GM23338 (cell line): Measurements from ENCODE around the gene MYF6. TPM values are rescaled to one million over a fixed set of nuclear protein-coding genes. Genes with fewer than 3 reads are reported as not detected.
A peak's percentile ranks its signal among the peaks of the same experiment; 100 is the strongest.

Source experiments
- ATAC-seq: fragments of 200-7000 bp; cut with Tn5 transposase; 3 replicates; pipeline ENCODE4 v1.9.1; 2020
- DNase-seq: peaks from one replicate; pipeline ENCODE4 v3.0.0-alpha.2; 2015; ENCODE audit warnings: low spot score
- H2AFZ ChIP-seq: fragments of 200-600 bp; sonication (generic); 2 replicates; pipeline ENCODE4 v1.8.0; 2016; ENCODE audit warnings: antibody characterized with exemption, mild to moderate bottlenecking, moderate library complexity
- H3F3A ChIP-seq: fragments of 200-600 bp; sonication (generic); replicated peaks from 2 replicates; pipeline ENCODE4 v1.8.0; 2017; ENCODE audit warnings: antibody characterized with exemption, mixed run types, low read depth
- H3K27ac ChIP-seq: fragments of 200-600 bp; sonication (generic); 2 replicates; pipeline ENCODE4 v1.6.1; 2016; ENCODE audit warnings: low read depth
- H3K27me3 ChIP-seq: fragments of 200-600 bp; sonication (generic); 2 replicates; pipeline ENCODE4 v1.8.0; 2016; ENCODE audit warnings: mild to moderate bottlenecking, mixed run types, moderate library complexity; ENCODE audit not compliant: insufficient read depth
- H3K36me3 ChIP-seq: fragments of 200-600 bp; sonication (generic); 2 replicates; pipeline ENCODE4 v1.8.0; 2016; ENCODE audit warnings: mild to moderate bottlenecking; ENCODE audit not compliant: insufficient read depth
- H3K4me1 ChIP-seq: fragments of 200-600 bp; sonication (generic); 2 replicates; pipeline ENCODE4 v1.8.0; 2016; ENCODE audit warnings: mild to moderate bottlenecking, moderate library complexity; ENCODE audit not compliant: insufficient read depth
- H3K4me2 ChIP-seq: fragments of 200-600 bp; sonication (generic); 2 replicates; pipeline ENCODE4 v1.7.1; 2017; ENCODE audit warnings: mixed run types
- H3K4me3 ChIP-seq: fragments of 200-600 bp; sonication (generic); 2 replicates; pipeline ENCODE4 v1.6.1; 2016; ENCODE audit warnings: mixed run types
- H3K79me2 ChIP-seq: fragments of 200-600 bp; sonication (generic); replicated peaks from 2 replicates; pipeline ENCODE4 v1.8.0; 2017; ENCODE audit warnings: mild to moderate bottlenecking; ENCODE audit not compliant: insufficient read depth
- H3K9me2 ChIP-seq: fragments of 200-600 bp; sonication (generic); 2 replicates; pipeline ENCODE4 v1.8.0; 2017; ENCODE audit not compliant: insufficient read depth
- H4K20me1 ChIP-seq: fragments of 200-600 bp; sonication (generic); replicated peaks from 2 replicates; pipeline ENCODE4 v1.8.0; 2017; ENCODE audit warnings: mild to moderate bottlenecking; ENCODE audit not compliant: insufficient read depth
- H3K27ac Mint-ChIP-seq: 2 replicates; pipeline ENCODE4 v1.8.0; 2020; ENCODE audit warnings: inconsistent platforms, mild to moderate bottlenecking, moderate library complexity, mixed read lengths
- H3K27me3 Mint-ChIP-seq: 3 replicates; pipeline ENCODE4 v1.8.0; 2022; ENCODE audit warnings: low read depth, mild to moderate bottlenecking, moderate library complexity, mixed read lengths, inconsistent platforms; ENCODE audit not compliant: insufficient read depth, poor library complexity
- H3K36me3 Mint-ChIP-seq: 3 replicates; pipeline ENCODE4 v1.8.0; 2021; ENCODE audit warnings: low read depth, mild to moderate bottlenecking, inconsistent platforms, moderate library complexity, mixed read lengths
- H3K4me1 Mint-ChIP-seq: 3 replicates; pipeline ENCODE4 v1.8.0; 2020; ENCODE audit warnings: mild to moderate bottlenecking, inconsistent platforms, mixed read lengths
- H3K4me3 Mint-ChIP-seq: 3 replicates; pipeline ENCODE4 v1.8.0; 2021; ENCODE audit warnings: moderate library complexity, mild to moderate bottlenecking, inconsistent platforms, mixed read lengths
- H3K9me3 Mint-ChIP-seq: 3 replicates; pipeline ENCODE4 v1.8.0; 2020; ENCODE audit warnings: moderate library complexity, mild to moderate bottlenecking, inconsistent platforms, mixed read lengths
- CREB1 ChIP-seq: fragments of 250-450 bp; sonication (Bioruptor Pico); IDR thresholded peaks from 2 replicates; pipeline ENCODE4 v1.5.0; 2020; ENCODE audit warnings: low read depth, mild to moderate bottlenecking, moderate library complexity
- ZNF331 ChIP-seq: fragments of 250-450 bp; sonication (Bioruptor Pico); IDR thresholded peaks from 2 replicates; pipeline ENCODE4 v1.5.0; 2020; ENCODE audit warnings: low read depth, mild to moderate bottlenecking, moderate library complexity
- polyA plus RNA-seq: library from polyadenylated mRNA; unstranded; fragments of >200 nt; fragmentation: Nextera tagmentation; extraction: Ambion mirVana; gene quantifications from 2 replicates; pipeline ENCODE4 v1.2.1, GENCODE V29; 2016
- total RNA-seq: library from RNA; depleted of rRNA; stranded (reverse); fragments of >200 nt; shearing (Covaris generic); gene quantifications from 2 replicates; pipeline ENCODE4 v1.2.3, GENCODE V29; 2014
- TF ChIP-seq, protein P1 (sequence below): fragments of 250-450 bp; sonication (Bioruptor Pico); IDR thresholded peaks from 2 replicates; pipeline ENCODE4 v1.5.0; 2020; ENCODE audit warnings: mild to moderate bottlenecking, moderate library complexity
- TF ChIP-seq, protein P2 (sequence below): IDR thresholded peaks from 2 replicates; pipeline ENCODE4 v1.6.1; 2016; ENCODE audit warnings: antibody characterized with exemption

MYF6 gene
- total and polyA plus RNA-seq, 2 experiments from 2014 or later, result not detected

DNA sequence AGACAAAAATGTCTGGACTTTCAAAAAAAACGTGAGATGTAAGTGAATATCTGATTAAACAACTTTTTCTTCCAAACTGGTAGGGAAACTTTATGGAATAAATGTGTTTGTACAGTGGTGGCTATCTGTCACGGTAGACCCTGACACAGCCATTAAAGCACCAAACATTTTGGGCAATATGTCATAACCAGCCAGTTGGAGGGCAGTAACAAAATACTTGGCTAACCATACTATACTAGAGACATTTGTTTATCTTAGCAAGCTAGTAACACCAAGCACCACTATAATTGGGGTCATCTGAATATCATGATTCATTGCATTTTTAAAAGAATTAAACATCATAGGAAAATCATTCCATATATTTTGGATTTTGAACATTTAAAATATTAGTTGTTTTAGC is 6.0 kb upstream of the MYF6 start (continued):
- TF ChIP-seq ZNF331 (CRISPR knock-in tag) (no peak), CREB1 (CRISPR knock-in tag) (no peak)
- TF ChIP-seq, protein P1, sequence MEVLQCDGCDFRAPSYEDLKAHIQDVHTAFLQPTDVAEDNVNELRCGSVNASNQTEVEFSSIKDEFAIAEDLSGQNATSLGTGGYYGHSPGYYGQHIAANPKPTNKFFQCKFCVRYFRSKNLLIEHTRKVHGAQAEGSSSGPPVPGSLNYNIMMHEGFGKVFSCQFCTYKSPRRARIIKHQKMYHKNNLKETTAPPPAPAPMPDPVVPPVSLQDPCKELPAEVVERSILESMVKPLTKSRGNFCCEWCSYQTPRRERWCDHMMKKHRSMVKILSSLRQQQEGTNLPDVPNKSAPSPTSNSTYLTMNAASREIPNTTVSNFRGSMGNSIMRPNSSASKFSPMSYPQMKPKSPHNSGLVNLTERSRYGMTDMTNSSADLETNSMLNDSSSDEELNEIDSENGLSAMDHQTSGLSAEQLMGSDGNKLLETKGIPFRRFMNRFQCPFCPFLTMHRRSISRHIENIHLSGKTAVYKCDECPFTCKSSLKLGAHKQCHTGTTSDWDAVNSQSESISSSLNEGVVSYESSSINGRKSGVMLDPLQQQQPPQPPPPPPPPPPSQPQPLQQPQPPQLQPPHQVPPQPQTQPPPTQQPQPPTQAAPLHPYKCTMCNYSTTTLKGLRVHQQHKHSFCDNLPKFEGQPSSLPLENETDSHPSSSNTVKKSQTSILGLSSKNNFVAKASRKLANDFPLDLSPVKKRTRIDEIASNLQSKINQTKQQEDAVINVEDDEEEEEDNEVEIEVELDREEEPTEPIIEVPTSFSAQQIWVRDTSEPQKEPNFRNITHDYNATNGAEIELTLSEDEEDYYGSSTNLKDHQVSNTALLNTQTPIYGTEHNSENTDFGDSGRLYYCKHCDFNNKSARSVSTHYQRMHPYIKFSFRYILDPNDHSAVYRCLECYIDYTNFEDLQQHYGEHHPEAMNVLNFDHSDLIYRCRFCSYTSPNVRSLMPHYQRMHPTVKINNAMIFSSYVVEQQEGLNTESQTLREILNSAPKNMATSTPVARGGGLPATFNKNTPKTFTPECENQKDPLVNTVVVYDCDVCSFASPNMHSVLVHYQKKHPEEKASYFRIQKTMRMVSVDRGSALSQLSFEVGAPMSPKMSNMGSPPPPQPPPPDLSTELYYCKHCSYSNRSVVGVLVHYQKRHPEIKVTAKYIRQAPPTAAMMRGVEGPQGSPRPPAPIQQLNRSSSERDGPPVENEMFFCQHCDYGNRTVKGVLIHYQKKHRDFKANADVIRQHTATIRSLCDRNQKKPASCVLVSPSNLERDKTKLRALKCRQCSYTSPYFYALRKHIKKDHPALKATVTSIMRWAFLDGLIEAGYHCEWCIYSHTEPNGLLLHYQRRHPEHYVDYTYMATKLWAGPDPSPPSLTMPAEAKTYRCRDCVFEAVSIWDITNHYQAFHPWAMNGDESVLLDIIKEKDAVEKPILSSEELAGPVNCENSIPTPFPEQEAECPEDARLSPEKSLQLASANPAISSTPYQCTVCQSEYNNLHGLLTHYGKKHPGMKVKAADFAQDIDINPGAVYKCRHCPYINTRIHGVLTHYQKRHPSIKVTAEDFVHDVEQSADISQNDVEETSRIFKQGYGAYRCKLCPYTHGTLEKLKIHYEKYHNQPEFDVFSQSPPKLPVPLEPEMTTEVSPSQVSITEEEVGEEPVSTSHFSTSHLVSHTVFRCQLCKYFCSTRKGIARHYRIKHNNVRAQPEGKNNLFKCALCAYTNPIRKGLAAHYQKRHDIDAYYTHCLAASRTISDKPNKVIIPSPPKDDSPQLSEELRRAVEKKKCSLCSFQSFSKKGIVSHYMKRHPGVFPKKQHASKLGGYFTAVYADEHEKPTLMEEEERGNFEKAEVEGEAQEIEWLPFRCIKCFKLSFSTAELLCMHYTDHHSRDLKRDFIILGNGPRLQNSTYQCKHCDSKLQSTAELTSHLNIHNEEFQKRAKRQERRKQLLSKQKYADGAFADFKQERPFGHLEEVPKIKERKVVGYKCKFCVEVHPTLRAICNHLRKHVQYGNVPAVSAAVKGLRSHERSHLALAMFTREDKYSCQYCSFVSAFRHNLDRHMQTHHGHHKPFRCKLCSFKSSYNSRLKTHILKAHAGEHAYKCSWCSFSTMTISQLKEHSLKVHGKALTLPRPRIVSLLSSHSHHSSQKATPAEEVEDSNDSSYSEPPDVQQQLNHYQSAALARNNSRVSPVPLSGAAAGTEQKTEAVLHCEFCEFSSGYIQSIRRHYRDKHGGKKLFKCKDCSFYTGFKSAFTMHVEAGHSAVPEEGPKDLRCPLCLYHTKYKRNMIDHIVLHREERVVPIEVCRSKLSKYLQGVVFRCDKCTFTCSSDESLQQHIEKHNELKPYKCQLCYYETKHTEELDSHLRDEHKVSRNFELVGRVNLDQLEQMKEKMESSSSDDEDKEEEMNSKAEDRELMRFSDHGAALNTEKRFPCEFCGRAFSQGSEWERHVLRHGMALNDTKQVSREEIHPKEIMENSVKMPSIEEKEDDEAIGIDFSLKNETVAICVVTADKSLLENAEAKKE (CRISPR knock-in tag), result no peak

DNA sequence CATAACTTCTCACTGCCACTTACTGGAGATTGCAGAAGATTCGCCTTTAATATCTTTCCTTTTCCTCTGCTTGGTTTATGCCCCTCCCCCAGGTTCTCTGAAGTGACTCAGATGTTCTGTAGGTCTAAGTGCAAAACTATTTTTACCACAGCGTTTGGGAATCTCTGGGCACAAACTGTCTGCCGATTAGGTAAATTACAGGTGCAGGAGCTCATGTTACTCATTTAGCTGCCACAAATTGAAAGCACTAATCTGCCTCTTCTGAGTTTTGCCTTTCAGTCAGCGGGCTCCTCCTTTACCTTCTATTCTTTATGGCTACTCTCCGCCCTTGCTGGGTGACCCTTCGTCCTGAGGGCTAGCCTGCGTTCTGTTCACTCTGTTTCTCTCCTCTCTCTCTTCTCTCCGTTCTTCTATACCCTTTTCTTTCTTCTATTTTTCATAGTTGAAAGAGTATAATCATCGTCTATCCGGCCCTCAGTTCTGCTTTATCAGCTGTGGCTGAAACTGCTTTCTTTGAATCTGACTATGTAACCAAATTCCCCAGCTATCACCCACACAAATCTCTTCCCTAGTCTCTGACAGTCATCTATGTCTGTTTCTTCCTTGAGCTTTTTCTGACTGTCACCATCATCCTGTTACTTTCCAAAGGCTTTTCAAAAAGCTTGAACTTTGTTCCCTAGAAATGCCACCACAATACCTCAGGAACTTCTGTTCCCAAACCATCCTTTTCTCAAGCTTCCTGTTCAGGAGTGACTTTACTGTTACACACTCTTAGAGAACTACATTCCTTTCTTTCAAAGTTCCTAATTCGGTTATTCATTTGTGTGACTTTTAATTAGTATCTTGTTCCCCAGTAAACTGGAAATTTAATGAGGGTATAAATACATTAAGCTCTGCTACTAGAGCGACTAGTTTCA is 4.3 kb upstream of the MYF6 start:
- DNase-seq (peak; percentile 18), ATAC-seq (peak; percentile 73)
- Mint-ChIP-seq H3K4me3 (0 out of 3 replicates have a peak overlapping the region, but pooled peaks have one; percentile 9), H3K9me3 (no peaks in the 10 kb centered on the region), H3K27ac (no peak overlapping the region), H3K4me1 (peaks cover 31% of the 10 kb centered on the region), H3K36me3 (no peaks in the 10 kb centered on the region), H3K27me3 (peaks cover 36% of the 10 kb centered on the region)
- Histone ChIP-seq H3K36me3 (no peaks in the 10 kb centered on the region), H3K27ac (no peak overlapping the region), H3K4me1 (peaks cover 21% of the 10 kb centered on the region), H4K20me1 (0 out of 2 replicates have a peak, but pooled peaks cover 4% of the 10 kb centered on the region), H3K4me3 (no peak overlapping the region), H3F3A (no peaks in the 10 kb centered on the region), H3K4me2 (peak overlapping the region; percentile 34; the same call in 1 of the 2 replicates), H3K9me2 (no peaks in the 10 kb centered on the region), H2AFZ (no peak overlapping the region), H3K79me2 (no peaks in the 10 kb centered on the region), H3K27me3 (peaks cover 64% of the 10 kb centered on the region)
- TF ChIP-seq ZNF331 (CRISPR knock-in tag), result no peak
- TF ChIP-seq, protein P2, sequence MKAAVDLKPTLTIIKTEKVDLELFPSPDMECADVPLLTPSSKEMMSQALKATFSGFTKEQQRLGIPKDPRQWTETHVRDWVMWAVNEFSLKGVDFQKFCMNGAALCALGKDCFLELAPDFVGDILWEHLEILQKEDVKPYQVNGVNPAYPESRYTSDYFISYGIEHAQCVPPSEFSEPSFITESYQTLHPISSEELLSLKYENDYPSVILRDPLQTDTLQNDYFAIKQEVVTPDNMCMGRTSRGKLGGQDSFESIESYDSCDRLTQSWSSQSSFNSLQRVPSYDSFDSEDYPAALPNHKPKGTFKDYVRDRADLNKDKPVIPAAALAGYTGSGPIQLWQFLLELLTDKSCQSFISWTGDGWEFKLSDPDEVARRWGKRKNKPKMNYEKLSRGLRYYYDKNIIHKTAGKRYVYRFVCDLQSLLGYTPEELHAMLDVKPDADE, result no peak
